HEK293T (cell line): ENCODE results near the gene NRP1.
A peak's percentile ranks its signal among the peaks of the same experiment; 100 is the strongest.

Source experiments
- CTCF ChIA-PET: fragments of 350-600 bp; formaldehyde crosslinking; extraction: SDS; loops from one replicate; lab custom pipeline; 2021; ENCODE audit warnings: antibody characterized with exemption, inconsistent platforms; lab: Yijun Ruan, JAX
- POLR2A ChIA-PET: fragments of 350-600 bp; formaldehyde crosslinking; extraction: SDS; loops from one replicate; lab custom pipeline; 2020; ENCODE audit warnings: antibody characterized with exemption, inconsistent platforms; lab: Yijun Ruan, JAX
- DNase-seq: peaks from one replicate; pipeline ENCODE4 v3.0.0; 2012; ENCODE audit warnings: mixed read lengths; ENCODE audit errors: extremely low spot score
- ARNT ChIP-seq: fragments of 450-650 bp; IDR thresholded peaks from 2 replicates; pipeline ENCODE4 v1.6.1; 2017; ENCODE audit warnings: mild to moderate bottlenecking
- BHLHE40 ChIP-seq: fragments of 450-650 bp; IDR thresholded peaks from 2 replicates; pipeline ENCODE4 v1.6.1; 2016; ENCODE audit warnings: mild to moderate bottlenecking, moderate library complexity, borderline replicate concordance
- CTBP1 ChIP-seq: fragments of 450-650 bp; IDR thresholded peaks from 2 replicates; pipeline ENCODE4 v1.6.1; 2016; ENCODE audit warnings: borderline replicate concordance
- ELF4 ChIP-seq: fragments of 450-650 bp; IDR thresholded peaks from 2 replicates; pipeline ENCODE4 v1.6.1; 2017; ENCODE audit warnings: antibody characterized with exemption
- FOXA1 ChIP-seq: fragments of 450-650 bp; IDR thresholded peaks from 2 replicates; pipeline ENCODE4 v1.6.1; 2016; ENCODE audit warnings: mild to moderate bottlenecking
- FOXK2 ChIP-seq: fragments of 450-650 bp; IDR thresholded peaks from 2 replicates; pipeline ENCODE4 v1.6.1; 2016; ENCODE audit warnings: mild to moderate bottlenecking
- FOXM1 ChIP-seq: fragments of 450-650 bp; IDR thresholded peaks from 2 replicates; pipeline ENCODE4 v1.6.1; 2017; ENCODE audit warnings: mild to moderate bottlenecking, borderline replicate concordance
- HDGF ChIP-seq: fragments of 450-650 bp; IDR thresholded peaks from 2 replicates; pipeline ENCODE4 v1.6.1; 2017; ENCODE audit warnings: antibody characterized with exemption, borderline replicate concordance
- L3MBTL2 ChIP-seq: fragments of 450-650 bp; conservative IDR thresholded peaks from 2 replicates; pipeline ENCODE4 v1.6.1; 2016; ENCODE audit warnings: mild to moderate bottlenecking
- LEF1 ChIP-seq: fragments of 450-650 bp; IDR thresholded peaks from 2 replicates; pipeline ENCODE4 v1.6.1; 2017; ENCODE audit warnings: mild to moderate bottlenecking, borderline replicate concordance
- NFRKB ChIP-seq: fragments of 450-650 bp; IDR thresholded peaks from 2 replicates; pipeline ENCODE4 v1.6.1; 2016; ENCODE audit warnings: mild to moderate bottlenecking, moderate library complexity
- SP1 ChIP-seq: fragments of 450-650 bp; IDR thresholded peaks from 2 replicates; pipeline ENCODE4 v1.6.1; 2017
- SUZ12 ChIP-seq: fragments of 450-650 bp; IDR thresholded peaks from 2 replicates; pipeline ENCODE4 v1.6.1; 2016; ENCODE audit warnings: mild to moderate bottlenecking
- TARDBP ChIP-seq: fragments of 450-650 bp; IDR thresholded peaks from 2 replicates; pipeline ENCODE4 v1.6.1; 2016
- ZNF384 ChIP-seq: fragments of 450-650 bp; IDR thresholded peaks from 2 replicates; pipeline ENCODE4 v1.6.1; 2016
- TF ChIP-seq, protein P1 (sequence below): fragments of 450-650 bp; IDR thresholded peaks from 2 replicates; pipeline ENCODE4 v1.6.1; 2016

The NRP1 gene

DNA sequence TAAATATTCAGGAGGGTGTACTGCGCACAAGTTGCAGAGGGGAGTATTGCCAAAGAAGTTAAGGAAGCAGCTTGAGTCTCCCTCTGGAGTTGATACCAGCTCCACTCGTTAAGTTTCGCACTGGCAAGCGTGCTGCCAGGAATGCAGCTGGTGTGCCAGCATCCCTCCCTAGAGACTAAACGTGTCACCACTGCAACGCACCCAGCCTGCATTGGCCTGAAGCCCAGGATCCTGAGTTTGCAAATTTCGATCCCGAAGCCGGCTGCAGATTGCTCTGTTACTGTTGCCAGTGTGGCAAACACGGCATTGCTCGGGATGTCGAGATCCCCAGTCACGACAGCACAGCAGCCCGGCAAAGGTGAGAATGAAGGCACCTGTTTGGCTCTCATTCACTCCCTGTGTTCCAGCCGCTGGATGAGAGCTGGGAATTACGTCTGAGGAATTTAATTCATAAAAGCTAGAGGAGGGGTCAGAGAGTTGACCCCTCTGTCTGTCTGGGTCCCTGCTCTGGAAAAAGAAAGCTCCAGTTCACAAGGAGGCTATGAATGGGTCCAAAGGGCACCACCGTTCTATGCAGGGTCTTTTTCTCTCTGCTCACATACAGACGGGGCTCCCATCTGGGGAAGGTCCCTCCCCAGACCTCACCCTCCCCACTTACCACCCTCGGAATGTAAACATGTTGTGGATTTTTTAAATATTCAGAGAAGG, 61.0 kb downstream of the NRP1 start:
- POLR2A ChIA-PET: interaction anchor here (1.1 to 1.3 kb wide), 2 partner anchors 10 to 13 kb away, joined by 3 read pairs; no protein-coding TSS in a partner anchor
- no peak for DNase-seq
- CTCF ChIA-PET: interaction anchor here (0.6 to 1.7 kb wide), 3 partner anchors 18 to 78 kb away, joined by 3 to 7 read pairs (median 3); no protein-coding TSS in a partner anchor
- no peak for TF ChIP-seq LEF1
- TF ChIP-seq HDGF: no peak
- no peak for TF ChIP-seq CTBP1
- TF ChIP-seq ZNF384: no peak
- no peak for TF ChIP-seq SP1
- TF ChIP-seq NFRKB: no peak
- TF ChIP-seq, protein P1, sequence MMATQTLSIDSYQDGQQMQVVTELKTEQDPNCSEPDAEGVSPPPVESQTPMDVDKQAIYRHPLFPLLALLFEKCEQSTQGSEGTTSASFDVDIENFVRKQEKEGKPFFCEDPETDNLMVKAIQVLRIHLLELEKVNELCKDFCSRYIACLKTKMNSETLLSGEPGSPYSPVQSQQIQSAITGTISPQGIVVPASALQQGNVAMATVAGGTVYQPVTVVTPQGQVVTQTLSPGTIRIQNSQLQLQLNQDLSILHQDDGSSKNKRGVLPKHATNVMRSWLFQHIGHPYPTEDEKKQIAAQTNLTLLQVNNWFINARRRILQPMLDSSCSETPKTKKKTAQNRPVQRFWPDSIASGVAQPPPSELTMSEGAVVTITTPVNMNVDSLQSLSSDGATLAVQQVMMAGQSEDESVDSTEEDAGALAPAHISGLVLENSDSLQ: no peak
- no peak for TF ChIP-seq TARDBP
- no peak for TF ChIP-seq FOXA1
- no peak for TF ChIP-seq ARNT
- TF ChIP-seq SUZ12: no peak
- TF ChIP-seq L3MBTL2: no peak
- TF ChIP-seq FOXM1: no peak
- TF ChIP-seq BHLHE40: no peak
- no peak for TF ChIP-seq FOXK2
- TF ChIP-seq ELF4: no peak

DNA sequence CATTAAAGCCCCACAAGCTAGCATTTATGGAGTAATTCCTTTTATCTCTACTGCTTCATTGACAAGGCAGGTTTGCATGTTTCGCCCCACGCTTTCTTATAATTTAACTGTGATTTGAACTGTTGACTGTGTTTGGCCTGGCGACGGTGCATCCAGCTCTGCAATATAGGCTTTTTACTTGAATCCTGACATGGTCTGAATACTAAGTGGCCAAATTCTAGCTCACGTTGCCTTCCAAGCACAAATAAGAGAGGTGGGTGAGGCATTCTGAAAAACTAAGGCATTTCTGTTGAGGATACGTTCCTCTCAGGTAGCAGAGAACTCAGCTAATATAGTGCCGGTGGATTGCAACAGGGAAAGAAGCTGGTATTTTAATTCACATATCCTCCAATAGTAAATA, 61.8 kb downstream of the NRP1 start:
- TF ChIP-seq TARDBP (no peak), L3MBTL2 (no peak), ZNF384 (no peak), BHLHE40 (no peak), HDGF (no peak), FOXA1 (no peak), NFRKB (no peak), CTBP1 (no peak)
- TF ChIP-seq, protein P1: no peak
- ChIA-PET CTCF (interaction anchor here (0.8 to 1.5 kb wide), 3 partner anchors 17 to 43 kb away, joined by 3 read pairs; no protein-coding TSS in a partner anchor), POLR2A (interaction anchor here (1.3 kb wide), 1 partner anchor 9 kb away, joined by 3 read pairs; no protein-coding TSS in a partner anchor)
- DNase-seq: no peak

DNA sequence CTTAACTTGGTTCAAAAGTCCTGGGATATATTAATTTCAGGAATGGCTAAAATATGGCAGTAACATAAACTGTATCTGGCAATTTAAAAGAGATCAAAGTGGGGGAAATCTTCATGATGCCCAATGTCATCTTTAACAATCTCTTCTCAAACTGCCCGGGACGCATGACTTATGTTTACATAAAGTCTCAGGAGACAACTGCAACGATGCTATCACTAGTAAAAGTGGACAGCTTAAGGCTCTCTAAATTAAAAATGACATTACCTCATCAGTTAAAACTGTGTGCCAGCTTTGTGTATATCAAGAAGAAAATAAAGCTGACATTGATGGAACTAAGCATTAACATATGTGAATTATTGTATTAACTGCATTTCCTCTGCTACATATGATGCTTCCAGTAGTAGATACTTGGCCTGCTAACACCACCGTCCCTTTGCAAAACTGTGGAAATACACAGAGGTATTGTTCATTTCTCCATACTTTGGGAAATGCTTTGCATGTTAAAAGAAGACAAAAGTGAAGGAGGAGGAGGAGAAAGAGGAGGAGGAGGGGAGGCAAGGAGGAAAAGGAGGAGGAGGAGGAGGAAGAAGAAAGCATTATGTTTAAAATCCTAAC, 62.4 kb downstream of the NRP1 start:
- ChIA-PET CTCF (interaction anchor here (0.8 to 1.1 kb wide), 3 partner anchors 18 to 78 kb away, joined by 3 read pairs; no protein-coding TSS in a partner anchor), POLR2A (interaction anchor here (1.0 kb wide), 1 partner anchor 63 kb away, joined by 3 read pairs; no protein-coding TSS in a partner anchor)
- TF ChIP-seq CTBP1: peak; percentile 52; the same call in 1 of the 2 replicates
- TF ChIP-seq, protein P1: peak; percentile 86
- no peak for TF ChIP-seq LEF1
- no peak for DNase-seq

DNA sequence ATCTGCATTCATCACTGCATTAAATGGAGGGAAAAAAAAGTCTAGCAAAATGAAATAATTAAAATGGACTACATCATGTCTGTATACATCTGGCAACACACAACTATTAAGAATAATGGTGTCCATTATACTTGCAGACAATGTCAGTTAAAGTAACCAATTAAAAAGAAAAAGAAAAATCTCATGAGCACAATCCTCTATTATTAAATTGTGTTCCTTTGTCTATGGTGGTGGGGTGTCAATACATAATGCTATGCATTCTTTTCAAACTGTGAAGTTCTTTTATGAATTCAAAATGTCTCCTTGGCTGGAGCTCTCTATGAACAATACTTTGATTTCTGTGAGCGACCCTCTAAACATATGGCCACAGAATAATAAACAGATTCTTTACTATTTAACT, 63.5 kb downstream of the NRP1 start:
- DNase-seq: no peak
- TF ChIP-seq TARDBP (no peak), SP1 (no peak), BHLHE40 (no peak), LEF1 (no peak)
- CTCF ChIA-PET: interaction anchor here (1.1 kb wide), 1 partner anchor 77 kb away, joined by 3 read pairs; no protein-coding TSS in a partner anchor
- POLR2A ChIA-PET: interaction anchor here (1.0 kb wide), 1 partner anchor 64 kb away, joined by 3 read pairs; no protein-coding TSS in a partner anchor

DNA sequence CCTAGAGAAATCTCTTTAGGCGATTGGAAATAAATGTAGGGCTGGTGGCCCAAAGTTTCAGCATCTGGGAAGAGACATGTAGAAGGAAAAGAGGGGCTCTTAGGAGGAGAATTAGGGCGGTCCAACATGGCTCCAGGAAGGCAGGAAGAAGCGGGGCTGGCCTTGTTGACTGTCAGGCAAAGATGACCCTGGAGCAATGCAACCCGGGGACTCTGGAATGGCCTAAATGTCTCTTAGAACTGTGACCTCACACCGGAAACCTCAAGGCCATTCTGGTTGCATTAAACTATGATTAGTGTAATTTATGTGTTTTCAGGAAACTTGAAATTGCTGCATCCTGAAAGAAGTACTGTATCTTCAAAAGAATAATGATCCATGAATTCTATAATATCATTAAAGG, 66.8 kb downstream of the NRP1 start:
- no peak for TF ChIP-seq TARDBP
- no peak for TF ChIP-seq NFRKB
- ChIA-PET CTCF (no interaction called here), POLR2A (no interaction called here)
- DNase-seq: no peak

DNA sequence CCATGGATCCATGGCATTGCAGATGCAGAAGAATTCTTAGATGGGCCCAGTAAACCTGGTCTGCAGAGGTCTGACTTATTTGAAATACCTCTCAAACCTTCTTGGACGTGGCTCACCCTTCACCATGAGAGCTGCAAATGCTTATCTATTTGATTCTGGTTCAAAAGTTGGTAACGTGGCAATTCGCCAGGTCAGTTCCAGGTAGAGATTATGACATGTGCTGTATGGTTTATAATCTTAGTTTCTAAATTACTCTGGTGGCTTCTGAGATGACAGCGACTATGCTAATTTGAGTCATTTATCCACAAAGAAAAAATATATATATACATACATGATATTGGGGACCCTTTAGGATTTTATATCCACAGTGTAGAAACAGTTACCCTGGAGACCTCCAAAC, 68.8 kb downstream of the NRP1 start:
- POLR2A ChIA-PET: no interaction called here
- DNase-seq: no peak
- no peak for TF ChIP-seq ZNF384
- no peak for TF ChIP-seq BHLHE40
- TF ChIP-seq, protein P1: no peak
- no peak for TF ChIP-seq NFRKB
- TF ChIP-seq FOXA1: no peak
- TF ChIP-seq LEF1: no peak
- TF ChIP-seq SUZ12: no peak
- TF ChIP-seq ARNT: no peak
- no peak for TF ChIP-seq L3MBTL2
- no peak for TF ChIP-seq FOXM1
- no peak for TF ChIP-seq ELF4
- TF ChIP-seq TARDBP: no peak
- no peak for TF ChIP-seq FOXK2
- no peak for TF ChIP-seq HDGF
- CTCF ChIA-PET: no interaction called here
